NCI-H510A (cell line): ENCODE results near the gene COL6A2.
"Not testable (repeated sequence)": the region's sequence is repeated elsewhere in the genome, so short reads cannot be mapped to it uniquely, and the experiment has no call there.

Source experiments
- DNase-seq: peaks from one replicate; lab custom pipeline; 2025; lab: John Stamatoyannopoulos, UW

Gene COL6A2

DNA sequence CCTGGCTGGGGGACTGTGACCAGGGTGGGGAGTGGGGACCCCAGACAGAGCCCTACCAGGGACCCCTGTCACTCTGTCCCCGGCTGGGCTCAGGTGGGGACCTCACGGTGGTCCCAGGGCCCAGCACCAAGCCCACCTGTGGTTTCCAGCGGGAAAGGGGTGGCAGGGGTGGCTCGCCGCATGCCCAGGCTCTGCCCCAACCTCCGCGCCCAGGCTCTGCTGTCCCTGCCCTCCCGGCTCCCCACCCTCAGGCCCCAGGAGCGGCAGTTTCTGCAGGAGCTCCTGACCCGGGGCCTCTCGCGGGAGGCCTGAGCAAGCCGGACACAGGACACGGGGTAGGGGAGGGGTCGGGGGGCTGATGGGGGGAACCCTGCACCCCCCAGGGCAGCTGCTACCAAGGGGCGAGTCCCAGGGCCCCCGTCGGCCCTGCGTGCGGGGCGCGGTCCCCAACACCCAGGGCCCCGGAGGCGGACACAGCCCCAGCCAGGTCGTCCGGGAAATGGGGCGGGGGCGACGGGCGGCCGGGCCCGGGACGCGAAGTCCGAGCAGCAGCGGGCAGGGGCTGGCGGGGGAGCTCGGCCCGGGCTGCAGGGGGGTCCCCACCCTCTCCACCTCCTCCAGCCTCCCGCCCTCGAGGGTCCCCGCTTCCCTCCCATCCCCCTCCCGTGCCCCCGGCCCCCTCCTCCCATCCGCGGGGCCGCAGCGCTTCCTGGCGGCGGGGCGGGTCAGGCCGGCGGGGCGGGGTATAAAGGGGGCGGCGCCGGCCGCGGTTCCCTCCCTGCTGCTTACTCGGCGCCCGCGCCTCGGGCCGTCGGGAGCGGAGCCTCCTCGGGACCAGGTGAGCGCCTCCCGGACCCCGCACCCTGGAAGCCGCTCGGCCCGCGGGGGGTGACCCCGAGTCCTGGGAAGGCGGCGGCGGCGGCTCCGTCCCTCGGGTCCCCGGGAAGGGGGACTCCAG lies at the start of gene COL6A2:
TSS of gene COL6A2 (plus strand) at position 777 of the 958 bp plus-strand sequence.
- DNase-seq, result no peak

DNA sequence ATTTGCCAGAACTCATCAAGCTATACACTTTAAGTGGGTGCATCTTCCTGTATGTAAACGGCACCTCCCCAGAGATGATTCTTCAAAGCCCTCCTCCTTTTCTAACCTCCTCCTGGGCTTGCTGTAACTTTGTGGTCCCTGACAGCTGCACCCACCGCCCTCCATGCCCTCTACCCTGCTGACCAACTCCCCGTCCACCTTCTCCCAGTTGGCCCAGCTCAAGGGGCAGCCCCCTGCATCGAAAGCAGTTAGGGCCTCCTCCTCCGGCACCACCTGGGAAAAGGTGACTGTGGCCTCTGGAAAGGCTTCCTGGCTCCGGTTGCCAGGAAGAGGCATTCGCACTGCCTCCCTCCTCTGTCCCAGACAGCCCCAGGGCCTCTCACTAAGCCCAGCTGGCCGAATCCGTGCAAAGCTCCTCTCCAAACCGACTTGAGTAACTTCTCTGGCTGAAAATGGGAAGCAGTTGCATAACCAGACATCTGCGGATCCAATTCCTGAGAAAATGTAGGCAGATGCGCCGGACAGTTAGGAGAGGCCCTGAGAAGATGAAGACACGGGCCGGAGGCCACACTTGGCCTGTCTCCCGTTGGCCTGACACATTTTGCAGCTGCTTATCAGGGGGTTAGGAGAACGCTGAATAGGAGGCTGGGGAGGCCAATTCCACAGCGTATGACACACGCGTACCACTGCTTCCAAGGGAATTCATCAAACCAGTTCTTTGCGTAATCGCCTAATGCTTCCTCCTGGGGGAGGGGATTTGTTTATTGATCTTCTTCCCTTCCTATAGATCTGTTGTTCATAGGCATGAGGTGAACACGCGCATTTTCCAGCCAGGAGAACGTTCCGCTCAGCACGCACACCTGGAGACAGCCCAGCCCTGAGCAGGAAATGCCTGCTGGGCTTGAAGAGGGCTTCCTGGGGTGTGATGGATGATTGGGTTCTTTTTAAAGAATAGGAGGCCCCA lies 48.7 kb upstream of the COL6A2 start:
- no peak for DNase-seq

DNA sequence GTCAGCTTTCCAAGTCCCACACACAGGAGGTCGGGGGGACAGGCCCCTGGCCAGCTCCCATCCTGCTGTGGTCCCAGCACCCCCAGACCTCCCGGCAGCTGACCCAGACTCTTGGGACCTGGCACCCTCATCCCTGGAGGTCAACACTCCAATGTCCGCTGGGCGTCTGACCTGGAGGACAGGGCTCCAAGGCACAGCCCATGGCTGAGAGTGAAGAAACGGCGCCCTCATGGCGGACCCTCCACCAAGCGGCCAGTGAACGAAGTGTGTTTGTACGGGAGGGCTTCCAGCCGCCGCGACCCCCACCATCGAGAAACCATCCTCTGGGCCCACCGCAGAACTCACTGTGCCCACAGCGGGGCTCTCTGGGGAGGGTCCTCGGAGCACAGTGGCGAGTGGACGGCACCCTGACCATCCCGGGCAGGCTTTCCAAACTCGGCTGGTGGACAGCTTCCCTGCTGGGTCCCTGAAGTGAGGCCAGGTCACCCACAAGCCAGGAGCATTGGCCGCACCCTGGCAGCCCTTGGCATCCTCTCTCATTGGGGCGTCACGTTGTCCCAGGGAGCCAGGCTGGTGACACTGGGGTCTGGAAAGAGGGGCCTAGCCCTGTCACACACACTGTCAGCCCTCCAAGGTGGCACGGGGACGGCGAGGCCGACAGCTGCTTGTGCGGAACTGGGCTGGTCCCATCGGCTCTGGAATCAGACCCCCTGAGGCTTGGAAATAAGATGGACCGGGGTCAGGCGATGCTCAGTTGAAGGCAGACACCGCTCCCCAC lies 47.8 kb upstream of the COL6A2 start:
- DNase-seq, result no peak

DNA sequence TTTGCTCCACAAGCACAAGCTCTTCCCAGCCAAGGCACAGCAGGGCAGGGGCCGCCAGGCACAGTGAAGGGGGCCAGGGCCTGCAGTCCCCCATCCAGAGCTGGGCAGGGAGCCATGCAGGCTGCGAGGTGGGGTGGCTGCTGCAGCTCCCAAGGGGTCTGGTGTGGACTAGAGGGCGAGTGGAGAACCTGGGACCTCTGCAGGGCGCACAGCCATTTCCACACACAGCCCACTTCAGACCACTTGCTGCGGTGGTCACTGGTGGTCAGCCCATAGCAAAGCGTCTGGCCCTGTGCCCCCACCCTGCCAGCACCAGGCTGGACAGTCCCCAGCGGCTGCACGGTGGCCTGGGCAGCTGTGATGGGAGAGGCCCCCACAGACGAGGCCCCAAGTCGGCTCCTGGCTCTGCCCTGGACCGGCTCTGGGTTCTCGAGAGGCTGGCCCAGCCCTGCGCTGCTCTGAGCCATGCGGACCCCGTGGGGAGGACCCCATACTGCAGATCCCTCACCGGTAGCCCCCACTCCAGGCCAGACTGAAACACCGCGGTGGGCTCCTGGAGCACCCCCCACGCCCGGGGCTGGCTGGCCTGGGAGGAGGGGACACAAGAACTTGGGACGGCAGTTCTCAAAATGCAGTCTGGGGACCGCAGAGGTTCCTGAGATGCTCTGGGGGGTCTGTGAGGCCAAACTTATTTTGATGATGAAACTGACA lies 47.1 kb upstream of the COL6A2 start:
- no peak for DNase-seq

DNA sequence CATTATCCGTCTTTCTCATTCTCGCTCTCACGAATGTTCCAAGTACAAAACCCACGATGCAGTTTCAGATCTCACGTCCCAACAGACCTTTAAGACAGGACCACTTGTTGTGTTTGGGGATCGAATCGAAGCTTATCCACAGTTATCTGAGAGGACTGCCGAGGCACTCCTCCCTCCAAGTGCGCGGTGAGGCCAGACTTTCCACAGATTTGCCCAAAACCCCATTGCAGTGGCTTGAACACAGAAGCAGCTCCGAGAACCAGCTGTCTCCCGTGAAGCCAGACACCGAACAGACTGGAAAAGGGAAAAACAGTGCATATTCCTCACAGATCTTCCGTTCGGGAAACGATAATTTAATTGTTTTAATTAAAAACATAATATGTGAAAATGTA lies 46.5 kb upstream of the COL6A2 start:
- no peak for DNase-seq

DNA sequence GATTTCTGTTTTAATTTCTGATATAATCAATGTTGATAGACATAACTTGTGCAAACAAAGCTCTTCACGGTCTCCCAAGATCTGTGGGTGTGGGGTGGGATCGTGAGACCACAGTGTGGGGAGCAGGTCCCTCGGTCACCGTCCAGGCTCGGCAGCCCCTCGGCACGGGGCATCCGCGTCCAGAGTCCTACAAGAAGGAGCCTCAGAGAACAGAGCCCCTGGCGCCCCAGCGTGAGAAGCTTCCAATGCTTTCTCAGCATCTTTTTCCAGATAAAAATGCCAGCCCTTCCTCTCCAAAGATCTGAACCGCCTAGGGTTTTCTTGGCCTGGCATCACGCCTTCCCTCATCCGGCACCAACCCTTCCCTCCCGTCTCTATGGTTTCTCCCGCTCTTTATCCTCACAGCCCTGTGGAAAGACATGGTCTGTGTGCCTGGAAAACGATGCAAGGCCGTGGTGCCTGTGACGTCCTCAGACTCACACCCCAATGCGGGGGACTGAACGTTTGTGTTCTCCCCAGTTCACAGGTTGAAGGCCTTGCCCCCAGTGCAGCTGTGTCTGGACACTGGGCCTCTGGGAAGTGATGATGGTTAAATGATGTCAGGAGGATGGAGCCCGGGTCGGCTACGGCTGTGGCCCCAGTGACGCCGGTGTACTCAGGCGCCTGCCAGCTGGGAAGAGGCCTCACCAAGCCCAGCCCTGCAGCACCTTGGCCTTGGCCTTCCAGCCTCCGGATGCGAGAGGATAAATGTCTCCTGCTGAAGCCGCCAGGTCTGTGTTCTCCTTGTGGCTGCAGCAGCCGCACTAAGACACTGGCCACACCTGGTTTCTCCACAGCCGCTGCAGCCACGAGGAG lies 45.9 kb upstream of the COL6A2 start:
- no peak for DNase-seq

DNA sequence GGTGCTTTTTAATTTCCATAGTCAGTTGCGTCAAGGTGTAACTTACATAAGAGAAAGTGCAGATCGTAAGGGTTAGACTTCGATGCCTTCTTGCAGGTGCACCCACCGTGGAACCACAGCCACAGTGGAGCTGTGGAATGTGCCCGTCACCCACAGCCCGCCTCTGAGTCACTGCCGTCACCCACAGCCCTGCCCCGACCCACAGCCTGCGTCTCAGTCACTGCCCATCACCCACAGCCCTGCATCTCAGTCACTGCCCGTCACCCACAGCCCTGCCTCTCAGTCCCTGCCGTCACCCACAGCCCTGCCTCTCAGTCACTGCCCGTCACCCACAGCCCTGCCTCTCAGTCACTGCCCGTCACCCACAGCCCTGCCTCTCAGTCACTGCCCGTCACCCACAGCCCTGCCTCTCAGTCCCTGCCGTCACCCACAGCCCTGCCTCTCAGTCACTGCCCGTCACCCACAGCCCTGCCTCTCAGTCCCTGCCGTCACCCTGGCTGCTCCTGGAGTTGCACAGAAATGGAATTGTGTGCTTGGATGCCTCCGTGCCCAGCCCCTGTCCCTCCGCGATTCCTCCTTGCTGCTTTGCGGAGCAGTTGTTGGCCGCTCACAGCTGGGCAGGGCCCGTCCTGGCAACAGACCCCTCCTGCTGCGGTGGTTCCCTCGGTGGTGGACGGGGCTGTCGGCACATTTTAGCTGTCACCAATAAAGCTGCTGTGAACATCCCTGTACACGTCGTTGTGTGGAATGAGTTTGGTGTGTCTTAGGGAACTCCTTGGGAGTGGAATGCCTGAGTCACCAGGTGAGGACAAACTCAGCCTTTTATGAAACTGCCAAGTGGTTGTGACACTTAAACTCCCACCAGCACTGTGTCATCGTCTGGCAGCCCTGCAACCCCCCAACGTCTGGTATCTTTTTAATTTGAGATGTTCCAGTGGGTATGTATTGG lies 44.9 kb upstream of the COL6A2 start:
- DNase-seq, result no peak

DNA sequence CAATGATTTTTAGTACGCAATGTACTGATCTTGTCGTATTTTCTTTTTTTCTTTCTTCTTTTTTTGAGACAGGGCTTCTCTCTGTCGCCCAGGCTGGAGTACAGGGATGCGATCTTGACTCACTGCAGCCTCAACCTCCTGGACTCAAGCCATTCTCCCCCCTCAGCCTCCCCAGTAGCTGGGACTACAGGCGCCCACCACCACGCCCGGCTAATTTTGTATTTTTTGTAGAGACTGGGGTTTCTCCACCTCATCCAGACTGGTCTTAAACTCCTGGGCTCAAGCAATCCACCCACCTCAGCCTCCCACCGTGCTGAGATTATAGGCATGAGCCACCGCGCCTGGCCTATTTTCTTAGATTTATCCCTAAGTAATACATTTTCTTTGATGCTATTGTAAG lies 43.9 kb upstream of the COL6A2 start:
- DNase-seq, result no peak

DNA sequence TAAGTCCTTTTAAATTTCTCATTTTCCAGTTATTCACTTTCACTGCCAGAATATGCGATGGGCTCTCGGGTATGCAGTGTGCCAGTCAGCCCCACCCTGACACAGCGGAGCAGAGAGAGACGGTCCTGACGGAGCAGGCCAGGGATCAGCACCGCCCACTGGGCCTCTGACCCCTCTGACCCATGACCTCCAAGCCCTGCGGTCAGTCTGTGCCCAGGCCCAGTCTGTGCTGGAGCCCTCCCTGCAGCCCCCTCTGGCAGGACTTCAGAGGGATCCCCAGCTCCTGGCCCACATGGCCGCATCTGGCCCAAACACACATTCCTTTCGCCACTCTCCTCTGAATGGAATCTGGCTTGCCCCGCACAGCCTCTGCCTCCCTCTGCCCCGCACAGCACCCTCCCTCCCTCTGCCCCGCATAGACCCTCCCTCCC lies 43.4 kb upstream of the COL6A2 start:
- DNase-seq, result no peak

DNA sequence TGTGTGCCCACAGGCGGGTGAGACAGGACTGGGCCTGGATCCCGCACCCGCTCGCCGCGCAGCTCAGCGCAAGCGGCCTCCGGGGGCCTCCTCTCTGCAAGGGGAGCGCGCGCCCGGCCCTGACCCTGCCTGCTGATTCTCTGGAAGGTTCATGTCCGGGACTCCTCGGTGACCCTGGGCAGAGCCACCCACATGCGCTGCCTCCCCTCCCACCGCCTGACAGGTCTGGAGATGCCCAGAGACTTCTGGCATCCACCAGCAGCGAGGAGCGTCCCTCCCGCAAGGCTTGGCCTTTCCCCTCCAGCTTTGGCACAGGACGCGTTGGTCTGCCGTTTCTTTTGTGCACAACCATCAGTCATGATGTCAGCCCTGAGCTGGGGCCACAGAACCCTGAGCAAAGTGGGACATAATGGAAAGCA lies 42.0 kb upstream of the COL6A2 start:
- no peak for DNase-seq

DNA sequence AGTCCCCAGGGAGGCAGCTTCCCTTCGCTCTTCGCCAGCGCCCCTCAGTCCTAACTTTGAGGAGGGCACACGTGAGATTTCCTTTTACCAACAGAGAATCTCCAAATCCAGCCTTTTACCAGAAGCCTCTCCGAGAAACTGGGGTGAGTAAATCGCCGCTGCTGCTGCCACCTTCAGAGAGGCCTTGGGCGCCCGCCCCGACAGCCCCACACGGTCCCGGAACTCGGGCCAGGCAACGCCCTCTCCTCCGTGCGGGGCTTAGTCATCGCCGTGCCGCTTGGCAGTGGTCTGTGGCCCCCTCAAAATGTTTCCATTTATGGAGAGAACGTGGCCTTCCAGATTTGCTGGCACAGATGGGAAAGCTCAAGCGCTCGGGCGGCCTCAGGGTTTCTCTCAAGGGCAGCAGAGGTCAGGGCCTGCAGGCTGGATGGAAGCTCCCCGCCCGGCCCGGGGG lies 41.4 kb upstream of the COL6A2 start:
- no peak for DNase-seq

DNA sequence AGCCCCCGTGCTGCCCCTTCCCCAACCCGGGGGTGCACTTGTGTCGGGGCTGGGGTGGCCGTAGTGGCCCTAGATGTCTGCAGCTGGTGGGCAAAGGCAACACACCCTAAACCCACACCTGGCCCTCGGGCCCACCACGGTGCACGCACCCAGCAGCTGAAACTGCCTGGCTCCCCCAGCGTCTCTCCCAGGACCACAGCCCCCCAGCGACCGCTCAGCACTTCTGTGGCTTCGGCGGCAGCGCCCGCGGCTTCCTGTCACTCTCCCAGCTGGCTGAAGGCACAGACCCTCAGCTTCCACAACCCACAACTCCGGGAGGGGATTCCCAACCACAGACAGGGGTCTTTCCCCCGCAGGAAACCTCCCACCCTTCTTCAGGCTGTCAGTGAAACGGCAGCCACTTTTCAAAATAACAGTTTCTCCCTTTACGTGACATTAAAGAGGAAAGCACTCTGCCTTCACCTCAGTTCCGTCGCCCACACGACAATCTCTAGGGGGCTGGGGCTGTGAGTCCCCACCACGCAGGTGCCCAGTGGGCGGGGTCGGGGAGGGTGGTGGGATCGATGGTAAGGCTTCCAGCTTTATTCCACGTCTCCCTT lies 40.7 kb upstream of the COL6A2 start:
- DNase-seq, result no peak

DNA sequence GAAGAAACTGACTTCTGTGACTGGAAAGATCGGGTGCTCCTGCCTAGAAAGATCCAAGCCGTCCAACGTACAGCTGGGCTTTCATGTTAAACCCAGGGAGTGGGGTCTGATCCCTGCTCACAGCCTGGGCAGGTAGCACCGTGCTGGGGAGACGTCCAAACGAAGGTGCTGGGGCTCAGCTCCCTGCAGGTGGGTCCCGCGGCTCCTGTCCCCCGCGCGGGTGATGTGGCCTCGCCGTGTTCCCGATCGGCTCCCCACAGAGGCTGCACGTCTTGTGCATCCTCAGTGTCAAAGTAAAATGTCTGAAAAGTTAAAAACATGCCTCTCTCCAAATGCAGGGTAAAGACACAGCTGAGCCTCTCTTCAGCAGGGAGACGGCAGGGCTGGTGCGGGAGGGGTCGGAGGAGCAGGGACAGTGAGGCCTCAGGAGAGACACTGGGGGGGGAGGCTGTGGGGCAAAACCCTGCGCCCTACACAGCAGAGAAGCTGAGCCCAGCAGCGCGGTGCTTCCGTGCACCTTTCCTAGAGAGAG lies 40.1 kb upstream of the COL6A2 start:
- DNase-seq, result no peak

DNA sequence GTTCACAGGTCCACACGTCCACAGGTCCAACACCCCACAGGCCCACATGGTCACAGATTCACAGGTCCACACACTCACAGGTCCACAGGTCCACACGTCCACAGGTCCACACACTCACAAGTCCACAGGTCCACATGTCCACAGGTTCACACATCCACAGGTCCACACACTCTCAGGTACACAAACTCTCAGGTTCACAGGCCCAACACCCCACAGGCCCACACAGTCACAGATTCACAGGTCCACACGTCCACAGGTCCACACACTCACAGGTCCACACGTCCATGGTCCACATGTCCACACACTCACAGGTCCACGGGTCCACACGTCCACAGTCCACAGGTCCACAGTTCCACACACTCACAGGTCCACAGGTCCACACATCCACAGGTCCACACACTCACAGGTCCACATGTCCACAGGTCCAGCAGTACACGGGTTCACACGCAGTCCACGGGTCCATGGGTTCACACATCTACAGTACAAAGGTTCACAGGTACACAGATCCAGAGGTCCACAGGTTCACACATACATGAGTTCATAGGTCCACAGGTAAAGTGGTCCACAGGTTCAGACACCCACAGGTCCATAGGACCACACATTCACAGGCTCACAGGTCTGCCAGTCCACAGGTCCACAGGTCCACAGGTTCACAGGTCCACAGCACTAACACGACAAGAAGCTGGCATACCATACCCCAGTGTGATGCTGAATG lies 39.3 kb upstream of the COL6A2 start:
- DNase-seq, result no peak

DNA sequence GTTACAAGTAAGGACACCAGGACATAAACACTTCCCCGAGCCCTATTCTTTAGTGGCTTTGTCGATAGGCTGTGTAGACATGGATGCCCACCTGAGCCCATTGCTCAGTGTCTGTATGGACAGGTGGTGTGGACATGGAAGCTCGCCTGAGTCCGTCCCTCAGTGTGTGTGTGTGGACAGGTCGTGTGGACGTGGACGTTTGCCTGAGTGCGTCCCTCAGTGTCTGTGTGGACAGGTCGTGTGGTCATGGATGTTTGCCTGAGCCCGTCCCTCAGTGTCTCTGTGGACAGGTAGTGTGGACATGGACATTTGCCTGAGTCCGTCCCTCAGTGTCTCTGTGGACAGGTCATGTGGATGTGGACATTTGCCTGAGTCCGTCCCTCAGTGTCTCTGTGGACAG lies 38.7 kb upstream of the COL6A2 start:
- DNase-seq, result no peak

DNA sequence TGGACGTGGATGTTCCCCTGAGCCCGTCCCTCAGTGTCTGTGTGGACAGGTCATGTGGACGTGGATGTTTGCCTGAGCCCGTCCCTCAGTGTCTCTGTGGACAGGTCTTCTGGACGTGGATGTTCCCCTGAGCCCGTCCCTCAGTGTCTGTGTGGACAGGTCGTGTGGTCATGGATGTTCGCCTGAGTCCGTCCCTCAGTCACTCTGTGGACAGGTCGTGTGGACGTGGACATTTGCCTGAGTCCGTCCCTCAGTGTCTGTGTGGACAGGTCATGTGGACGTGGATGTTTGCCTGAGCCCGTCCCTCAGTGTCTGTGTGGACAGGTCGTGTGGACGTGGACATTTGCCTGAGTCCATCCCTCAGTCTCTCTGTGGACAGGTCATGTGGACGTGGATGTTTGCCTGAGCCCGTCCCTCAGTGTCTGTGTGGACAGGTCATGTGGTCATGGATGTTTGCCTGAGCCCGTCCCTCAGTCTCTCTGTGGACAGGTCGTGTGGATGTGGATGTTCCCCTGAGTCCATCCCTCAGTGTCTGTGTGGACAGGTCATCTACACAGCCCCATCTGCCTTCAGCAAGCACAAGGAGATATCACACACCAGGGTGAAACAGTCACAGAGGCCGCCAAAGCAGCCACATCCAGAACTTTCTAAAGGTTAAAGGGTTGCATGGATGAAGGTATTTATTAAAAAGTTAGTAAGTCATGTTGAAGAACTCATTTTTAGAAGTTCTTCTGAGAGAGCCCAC lies 38.0 kb upstream of the COL6A2 start:
- DNase-seq, result not testable (repeated sequence)

DNA sequence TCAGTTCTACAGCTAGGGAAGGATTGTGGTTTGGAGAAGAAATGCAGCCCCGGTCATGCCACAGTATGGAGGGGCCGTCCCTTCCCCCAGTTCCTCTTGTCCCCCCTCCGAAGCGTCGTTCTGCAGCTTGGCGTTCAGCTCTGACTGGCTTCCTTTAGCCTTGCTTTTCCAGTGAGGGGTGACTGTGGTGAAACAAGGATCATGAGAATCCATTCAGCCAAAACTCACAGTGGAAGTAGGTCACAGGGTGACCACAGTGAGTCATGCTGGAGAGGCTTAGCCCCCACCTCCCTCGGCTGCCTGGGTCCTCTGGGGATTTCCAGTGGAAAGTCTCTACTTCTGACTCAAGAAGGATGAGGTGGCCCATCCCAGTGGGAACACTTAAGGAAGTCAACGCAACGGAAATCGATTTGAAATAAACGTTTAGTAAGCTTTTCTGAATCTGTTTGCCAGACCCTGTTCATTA lies 37.3 kb upstream of the COL6A2 start:
- no peak for DNase-seq
